COLO668 (cell line): Measurements from ENCODE around the gene PPBP.
"Not testable (repeated sequence)": the region's sequence is repeated elsewhere in the genome, so short reads cannot be mapped to it uniquely, and the experiment has no call there.

ENCODE experiments used
- DNase-seq: peaks from one replicate; lab custom pipeline; 2025; ENCODE audit not compliant: unreplicated experiment; lab: John Stamatoyannopoulos, UW

Gene PPBP

DNA sequence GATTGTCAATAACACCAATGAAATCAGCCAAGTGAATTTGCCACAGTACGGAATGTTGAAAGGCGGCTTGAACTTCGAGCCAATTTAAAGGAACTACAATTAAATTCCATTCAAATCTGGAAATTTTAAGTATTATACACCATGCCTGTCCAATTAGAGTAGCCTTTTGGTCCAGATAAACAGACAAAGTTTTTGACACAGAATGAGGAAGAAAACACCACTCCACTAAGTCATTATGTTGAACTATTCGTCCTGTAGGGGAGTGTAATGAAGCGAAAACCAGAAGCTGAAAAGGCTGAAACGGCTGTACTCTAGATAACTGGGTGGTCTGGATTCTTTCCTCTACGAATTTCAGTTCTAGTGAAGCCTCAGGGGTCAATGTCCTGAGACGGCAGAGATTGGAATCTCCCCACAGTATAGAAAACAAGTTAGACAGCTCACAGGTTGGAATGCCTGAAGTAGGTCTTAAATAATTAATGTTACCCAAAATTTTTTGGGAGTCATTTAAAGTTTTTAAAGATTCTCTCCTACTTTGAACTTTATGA lies 37.5 kb downstream of the PPBP start:
- DNase-seq: not testable (repeated sequence)

DNA sequence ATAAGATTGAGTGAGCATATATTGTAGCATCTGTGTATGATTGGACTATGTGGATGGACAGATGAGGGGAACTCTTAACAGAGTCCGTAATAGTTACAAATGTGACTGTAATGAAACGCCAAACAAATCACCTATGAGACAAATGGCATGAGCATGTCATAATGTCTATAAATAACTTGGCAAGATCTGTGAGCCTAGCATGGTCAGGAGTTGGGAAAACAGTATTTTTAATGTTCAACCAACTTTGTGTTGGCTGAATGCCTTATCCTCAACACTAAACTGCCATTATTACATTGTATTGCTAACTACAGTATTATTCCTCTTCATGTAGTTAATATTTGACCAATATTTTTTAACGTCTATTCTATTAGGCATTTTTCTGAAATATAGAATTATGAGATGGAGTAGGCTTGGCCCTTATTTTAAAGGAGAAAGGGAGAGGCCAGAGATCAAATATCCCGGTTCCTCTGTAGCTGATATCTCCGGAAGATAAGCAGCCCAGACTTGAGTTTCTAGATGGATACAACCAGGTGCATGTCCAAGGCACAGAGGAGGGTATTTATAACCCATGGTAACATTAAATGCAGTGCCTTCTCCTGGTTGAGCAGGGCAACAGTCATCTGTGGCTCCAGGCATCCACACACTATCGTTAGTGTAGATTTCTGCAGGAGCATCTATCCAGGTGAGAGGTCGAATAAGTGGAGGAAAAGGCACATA lies 38.8 kb downstream of the PPBP start:
- no peak for DNase-seq

DNA sequence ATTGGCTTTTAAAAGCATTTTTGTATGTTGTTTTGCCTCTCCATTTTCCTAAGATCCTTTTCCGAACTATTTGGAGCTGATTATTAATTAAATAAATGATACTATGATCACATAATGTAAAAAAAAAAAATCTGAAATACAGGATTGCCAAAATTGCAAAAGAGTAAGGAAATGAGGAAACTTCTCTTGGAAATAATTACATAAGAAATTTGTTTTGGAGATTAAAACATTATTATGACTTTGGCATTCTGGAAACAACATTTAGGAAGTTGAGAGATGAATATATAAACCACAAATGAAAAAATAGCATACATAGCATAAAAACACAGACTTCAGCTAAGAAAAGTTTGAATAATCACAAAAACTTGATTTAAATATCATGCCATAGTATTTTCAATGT lies 39.7 kb downstream of the PPBP start:
- no peak for DNase-seq

DNA sequence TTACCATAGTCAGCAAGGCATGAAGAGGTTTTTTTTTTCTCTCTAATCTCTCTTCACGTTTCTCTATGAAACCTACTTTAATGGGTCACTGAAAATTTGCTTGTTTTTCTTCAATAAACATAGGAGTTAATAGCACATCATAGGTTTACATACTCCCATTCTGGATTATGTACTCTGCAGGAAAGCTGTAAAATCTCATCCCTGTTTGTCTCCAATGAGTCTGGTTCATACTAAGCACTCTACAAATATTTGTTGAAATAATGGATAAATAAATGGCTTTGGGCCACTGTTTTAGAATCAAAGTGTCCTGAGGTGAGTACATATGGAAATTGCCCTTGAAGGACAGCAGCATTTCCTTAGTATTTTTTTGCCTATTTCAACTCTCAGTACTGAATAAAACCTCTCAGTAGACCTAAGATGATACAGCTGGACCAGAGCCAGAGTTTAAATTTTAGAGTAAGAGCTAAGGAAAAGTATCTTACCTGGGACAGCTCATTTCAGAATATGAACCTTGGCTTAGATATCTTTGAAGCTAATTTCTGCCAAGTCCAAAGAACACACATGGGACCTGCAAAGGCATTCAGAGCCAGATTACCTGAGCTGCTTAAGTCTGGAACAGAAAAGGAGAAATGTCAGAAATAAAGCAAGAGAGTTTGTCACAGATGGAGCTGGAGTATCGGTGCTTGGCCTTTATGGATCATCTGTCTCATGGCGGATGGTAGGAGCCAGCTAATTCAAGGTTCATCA lies 40.6 kb downstream of the PPBP start:
- no peak for DNase-seq

DNA sequence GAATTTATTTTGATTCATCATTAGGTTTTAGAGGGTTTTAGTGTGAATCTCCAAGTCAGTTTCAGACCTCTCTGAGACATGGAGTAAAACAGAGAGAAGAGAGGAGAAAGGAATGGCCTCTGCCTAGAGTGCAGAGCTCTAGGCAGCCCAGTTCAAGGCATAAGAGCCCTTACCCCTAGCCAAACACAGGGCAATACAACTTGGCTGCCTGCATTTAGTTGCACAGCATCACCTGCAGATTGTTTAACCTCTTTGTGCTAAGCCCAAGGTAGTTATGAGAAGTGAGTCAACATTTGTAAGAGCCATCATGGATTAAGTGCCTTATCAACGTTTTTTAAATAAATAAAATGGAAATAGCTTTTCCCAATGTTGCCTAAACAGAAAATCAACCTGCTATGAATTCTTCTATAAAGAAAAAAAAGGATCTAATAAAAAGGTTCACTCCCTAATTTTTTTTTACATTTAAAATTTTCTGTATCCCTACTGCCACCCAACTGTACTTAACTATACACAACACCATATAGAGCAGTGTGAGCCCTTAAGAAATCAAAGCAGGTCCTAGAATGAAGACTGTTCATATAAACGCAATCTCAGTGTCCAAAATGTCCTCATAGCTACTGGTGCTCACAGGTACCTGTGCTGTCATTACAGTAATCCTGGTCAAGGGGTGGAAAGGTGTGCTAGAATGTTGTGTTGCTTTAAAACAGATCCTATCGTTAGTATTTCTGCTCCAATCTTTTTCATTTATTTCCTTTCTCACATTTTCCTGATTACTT lies 42.1 kb downstream of the PPBP start:
- no peak for DNase-seq

DNA sequence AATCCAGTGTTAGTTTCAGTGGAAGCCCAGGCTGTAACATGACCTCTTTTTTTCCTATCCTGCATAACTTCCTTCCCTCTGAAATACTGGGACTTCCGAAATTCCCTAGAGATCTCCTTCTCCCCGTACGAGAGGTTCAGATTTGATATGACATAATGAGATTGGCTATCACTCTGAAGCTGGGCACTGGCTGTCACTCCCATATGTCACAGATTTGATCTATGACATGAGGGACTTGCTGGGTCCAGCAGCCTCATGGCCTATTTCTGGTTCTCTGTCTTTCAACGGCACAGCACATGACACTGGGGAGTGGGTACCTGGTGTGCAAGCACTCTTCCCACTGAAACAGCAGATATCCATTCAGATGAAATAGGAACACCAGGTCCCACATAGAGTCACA lies 42.9 kb downstream of the PPBP start:
- DNase-seq: no peak

DNA sequence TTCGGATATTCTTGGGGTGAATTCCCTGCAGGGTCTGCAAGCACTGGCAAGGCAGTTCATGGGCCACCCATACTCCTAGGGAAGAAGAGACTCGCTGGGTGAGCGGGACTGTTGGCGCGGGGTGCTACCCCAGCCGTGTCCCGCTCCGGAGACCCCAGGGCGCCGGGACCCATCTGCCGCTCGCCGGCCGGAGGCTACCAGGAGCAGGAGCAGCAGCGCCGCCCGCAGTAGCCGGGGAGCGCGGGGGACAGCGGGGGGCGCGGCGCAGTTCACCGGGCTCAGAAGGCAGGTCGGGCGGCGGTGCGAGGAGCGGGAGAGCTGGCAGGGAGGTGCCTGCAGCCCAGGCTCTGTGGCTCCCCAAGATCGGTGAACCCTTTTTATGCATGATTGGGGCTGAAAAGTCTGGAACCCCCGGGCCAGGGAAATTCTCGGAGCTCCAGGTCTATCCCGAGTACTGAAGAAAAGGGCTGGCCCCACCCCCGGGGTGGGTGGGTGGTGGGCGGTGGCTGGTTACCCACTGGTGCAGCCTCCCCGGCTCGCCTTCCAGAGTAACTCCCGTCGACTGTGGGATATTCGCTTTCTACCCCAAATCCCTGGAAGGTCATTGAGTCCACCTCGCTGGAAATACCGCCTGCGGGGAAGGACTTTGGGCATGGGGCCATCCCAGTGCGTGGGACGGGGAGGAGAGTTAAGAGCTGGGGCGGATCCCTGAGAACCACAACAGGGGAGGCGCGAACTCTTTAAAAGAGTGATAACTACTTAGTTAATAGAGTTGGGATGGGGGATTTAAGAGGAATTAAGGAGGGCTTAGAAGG lies 43.7 kb downstream of the PPBP start:
- no peak for DNase-seq

DNA sequence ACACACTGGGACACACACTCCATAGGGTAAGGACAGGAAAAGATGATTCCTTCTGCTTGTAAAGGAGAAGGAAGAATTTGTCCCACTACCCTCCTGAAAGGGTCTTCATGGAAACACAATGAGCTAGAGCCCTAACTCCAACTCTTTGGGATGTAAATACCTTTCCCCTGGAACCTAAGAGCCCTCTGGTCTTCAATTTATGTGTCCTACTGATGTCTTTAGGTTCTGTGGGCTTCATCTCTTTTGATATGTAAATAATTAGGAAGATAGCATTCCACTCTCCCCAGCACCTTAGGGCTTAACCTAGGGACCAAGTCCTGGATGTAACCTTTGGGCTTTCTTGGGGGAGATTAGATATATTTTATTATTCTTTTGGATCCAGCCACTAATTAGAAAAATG lies 44.4 kb downstream of the PPBP start:
- no peak for DNase-seq

DNA sequence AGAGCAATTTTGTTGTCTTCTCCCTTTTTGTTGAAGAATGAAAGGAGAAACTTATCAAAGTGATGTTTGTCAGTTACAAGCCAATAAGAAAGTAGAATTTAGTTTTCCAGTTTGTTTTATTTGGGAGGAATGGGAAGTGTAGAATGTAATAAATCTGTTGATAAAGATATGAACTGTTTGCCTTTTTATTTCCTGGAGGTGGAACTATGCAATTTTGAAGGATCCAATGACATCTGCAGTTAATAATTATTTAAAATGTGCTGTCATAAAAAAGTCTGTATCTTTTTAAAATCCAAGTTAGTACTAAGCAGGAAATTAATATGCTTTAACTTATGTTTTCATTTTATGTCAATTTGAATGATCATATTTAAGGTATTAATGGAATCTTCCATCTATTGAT lies 51.0 kb downstream of the PPBP start:
- DNase-seq: no peak
